Progenitor cell of endocrine pancreas (in vitro differentiated cells): ENCODE results near the gene AKTIP. TPM values are rescaled to one million over a fixed set of nuclear protein-coding genes. Genes with fewer than 3 reads are reported as not detected.
A peak's percentile ranks its signal among the peaks of the same experiment; 100 is the strongest.

ENCODE experiments used
- DNase-seq: peaks from one replicate; pipeline ENCODE4 v3.0.0; 2021; ENCODE audit warnings: low spot score; ENCODE audit not compliant: unreplicated experiment
- H3K27ac Mint-ChIP-seq: 2 replicates; pipeline ENCODE4 v1.8.0; 2021; ENCODE audit warnings: mild to moderate bottlenecking, moderate library complexity, mixed read lengths
- H3K27me3 Mint-ChIP-seq: 2 replicates; pipeline ENCODE4 v1.8.0; 2021; ENCODE audit warnings: mixed read lengths
- H3K36me3 Mint-ChIP-seq: 2 replicates; pipeline ENCODE4 v1.8.0; 2022; ENCODE audit warnings: mixed read lengths; ENCODE audit not compliant: insufficient read depth
- H3K4me1 Mint-ChIP-seq: 2 replicates; pipeline ENCODE4 v1.8.0; 2021; ENCODE audit warnings: low read depth, mixed read lengths
- H3K4me3 Mint-ChIP-seq: 2 replicates; pipeline ENCODE4 v1.8.0; 2021; ENCODE audit warnings: low read depth, mild to moderate bottlenecking, moderate library complexity, mixed read lengths
- H3K9me3 Mint-ChIP-seq: 2 replicates; pipeline ENCODE4 v1.8.0; 2021; ENCODE audit warnings: low read depth, mixed read lengths
- total RNA-seq: library from RNA; stranded (reverse); gene quantifications from 2 replicates; pipeline ENCODE4 v1.2.1, GENCODE V29; 2021
- TF ChIP-seq, protein P1 (sequence below): fragments of 200-600 bp; sonication (generic); IDR thresholded peaks from one replicate; pipeline ENCODE4 v1.5.0; 2021; ENCODE audit warnings: antibody characterized with exemption, mild to moderate bottlenecking; ENCODE audit not compliant: unreplicated experiment

Gene AKTIP
- total RNA-seq, 1 donor from 2014 or later = 36.5 TPM

DNA sequence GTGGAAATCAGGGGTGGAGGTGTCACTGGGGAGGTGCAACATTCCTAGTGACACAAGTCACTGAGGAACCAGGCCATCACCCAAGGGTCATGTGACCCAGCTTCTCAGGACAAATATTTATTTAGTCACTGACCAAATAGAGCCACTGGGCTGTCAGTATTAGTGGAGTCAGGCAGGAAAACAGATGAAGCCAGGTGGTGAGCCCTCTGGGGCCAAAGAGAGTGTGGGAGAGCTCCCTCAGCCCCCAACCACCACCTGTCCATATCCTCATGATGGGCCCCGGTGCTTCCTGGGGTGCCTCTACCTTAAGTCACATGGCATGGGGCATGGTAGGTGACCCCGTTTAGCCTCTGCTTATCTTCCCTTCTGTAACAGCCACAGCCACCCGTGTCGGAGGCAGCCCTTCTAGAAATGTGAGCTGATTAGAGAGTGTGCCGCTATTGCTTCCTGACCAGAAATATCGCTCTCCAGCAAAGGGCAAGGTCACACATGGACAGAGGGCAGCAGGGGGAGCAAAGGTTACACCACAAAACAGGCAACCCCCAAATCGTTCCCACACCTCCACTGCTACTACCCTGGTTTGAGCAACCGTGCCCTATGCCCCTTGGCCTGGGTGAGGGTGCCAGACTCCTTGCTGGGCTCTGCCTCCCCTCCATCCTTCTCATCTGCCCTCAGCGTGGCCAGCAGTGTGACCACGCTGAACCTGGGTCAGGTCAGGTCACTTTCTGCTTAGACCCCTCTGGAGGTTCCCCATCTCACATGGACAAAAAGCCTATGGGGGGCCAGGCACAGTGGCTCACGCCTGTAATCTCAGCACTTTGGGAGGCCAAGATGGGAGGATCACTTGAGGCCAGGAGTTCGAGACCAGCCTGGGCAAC, 8.6 kb upstream of the AKTIP start:
- H3K4me3 Mint-ChIP-seq = no peak overlapping the region
- H3K27ac Mint-ChIP-seq = peak overlapping the region; percentile 91
- H3K36me3 Mint-ChIP-seq = peaks cover 3% of the 10 kb centered on the region
- TF ChIP-seq, protein P1, sequence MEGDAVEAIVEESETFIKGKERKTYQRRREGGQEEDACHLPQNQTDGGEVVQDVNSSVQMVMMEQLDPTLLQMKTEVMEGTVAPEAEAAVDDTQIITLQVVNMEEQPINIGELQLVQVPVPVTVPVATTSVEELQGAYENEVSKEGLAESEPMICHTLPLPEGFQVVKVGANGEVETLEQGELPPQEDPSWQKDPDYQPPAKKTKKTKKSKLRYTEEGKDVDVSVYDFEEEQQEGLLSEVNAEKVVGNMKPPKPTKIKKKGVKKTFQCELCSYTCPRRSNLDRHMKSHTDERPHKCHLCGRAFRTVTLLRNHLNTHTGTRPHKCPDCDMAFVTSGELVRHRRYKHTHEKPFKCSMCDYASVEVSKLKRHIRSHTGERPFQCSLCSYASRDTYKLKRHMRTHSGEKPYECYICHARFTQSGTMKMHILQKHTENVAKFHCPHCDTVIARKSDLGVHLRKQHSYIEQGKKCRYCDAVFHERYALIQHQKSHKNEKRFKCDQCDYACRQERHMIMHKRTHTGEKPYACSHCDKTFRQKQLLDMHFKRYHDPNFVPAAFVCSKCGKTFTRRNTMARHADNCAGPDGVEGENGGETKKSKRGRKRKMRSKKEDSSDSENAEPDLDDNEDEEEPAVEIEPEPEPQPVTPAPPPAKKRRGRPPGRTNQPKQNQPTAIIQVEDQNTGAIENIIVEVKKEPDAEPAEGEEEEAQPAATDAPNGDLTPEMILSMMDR = no peak
- H3K9me3 Mint-ChIP-seq = peaks cover 3% of the 10 kb centered on the region
- DNase-seq = peak; percentile 19
- H3K27me3 Mint-ChIP-seq = no peaks in the 10 kb centered on the region
- H3K4me1 Mint-ChIP-seq = peaks cover 17% of the 10 kb centered on the region

DNA sequence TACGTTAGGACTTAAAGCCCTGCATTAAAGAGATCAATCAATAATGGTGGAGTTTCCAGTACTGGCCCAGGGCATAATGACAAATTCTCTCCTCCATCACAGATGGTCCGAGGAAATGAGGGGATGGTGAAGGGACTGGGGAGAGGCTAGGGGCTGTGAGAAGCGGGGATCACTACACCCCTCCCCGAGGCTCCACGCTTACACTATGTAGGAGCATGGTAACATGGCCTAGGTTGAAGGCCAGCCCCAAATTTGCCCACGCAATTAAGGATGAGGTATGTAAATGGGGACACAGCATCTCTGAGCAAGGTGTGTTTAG, 8.0 kb upstream of the AKTIP start:
- no peak for DNase-seq
- Mint-ChIP-seq H3K9me3 (peaks cover 3% of the 10 kb centered on the region), H3K27ac (peak overlapping the region; percentile 84), H3K4me1 (peaks cover 17% of the 10 kb centered on the region), H3K4me3 (no peak overlapping the region), H3K27me3 (no peaks in the 10 kb centered on the region), H3K36me3 (peaks cover 3% of the 10 kb centered on the region)
- TF ChIP-seq, protein P1 = no peak

DNA sequence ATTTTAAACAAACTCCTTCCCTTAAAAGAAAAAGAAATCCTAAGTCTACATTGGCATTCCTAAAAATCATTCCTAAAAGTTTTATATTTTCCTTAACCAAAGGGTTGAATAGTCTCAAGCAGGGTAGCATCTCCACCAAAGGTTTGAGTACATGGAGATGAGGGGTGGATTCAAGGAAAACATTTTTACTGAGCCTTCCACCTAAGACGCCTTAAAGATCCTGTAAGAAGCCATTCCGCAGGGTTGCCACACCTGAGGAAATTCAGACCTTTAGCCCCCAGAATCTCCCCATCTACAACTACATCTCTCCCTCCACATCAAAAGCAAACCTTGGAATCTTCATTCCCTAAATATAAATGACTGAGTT, 7.7 kb upstream of the AKTIP start:
- Mint-ChIP-seq H3K36me3 (peaks cover 3% of the 10 kb centered on the region), H3K4me1 (peaks cover 17% of the 10 kb centered on the region), H3K4me3 (no peak overlapping the region), H3K27me3 (no peaks in the 10 kb centered on the region), H3K9me3 (peaks cover 3% of the 10 kb centered on the region), H3K27ac (peak overlapping the region; percentile 84)
- DNase-seq = no peak
- TF ChIP-seq, protein P1 = no peak

DNA sequence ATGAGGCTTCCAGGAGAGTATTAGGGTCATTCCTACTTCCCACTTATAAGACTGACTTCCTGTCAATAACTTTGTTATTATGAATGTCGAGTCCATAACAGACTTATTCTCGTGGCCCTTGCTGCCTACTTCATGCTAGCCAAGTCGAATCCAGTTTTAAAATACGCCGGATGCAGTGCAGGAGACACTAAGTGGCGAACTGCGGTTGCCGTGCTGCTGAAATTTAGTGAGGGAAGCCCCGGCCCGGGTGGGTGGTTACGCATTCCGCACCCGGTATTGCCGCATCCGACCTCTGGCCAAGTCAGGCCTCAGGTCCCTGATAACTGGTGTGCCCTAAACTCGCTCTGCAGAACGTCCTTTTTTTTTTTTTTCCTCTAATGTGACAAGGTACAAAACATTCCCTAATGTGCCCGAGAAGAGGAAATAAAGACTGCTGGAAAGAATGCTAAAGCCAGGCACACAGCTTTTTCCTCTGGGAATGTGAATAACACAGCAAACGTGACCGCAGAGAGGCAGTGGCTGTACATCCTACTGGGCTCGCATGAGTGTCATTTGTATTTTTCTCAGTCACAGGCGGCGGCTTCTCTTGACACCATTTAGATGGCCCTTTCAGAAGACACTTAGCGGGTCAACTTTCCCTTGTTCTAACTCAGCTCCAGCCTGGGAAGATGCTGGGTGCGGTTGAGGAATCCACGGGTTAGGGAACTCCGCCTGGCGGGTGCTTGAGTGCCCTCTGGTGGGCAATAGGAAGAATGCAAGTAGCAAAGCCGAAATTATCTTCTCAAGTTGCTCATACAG, 7.1 kb upstream of the AKTIP start:
- Mint-ChIP-seq H3K27me3 (no peaks in the 10 kb centered on the region), H3K9me3 (peaks cover 3% of the 10 kb centered on the region), H3K4me3 (no peak overlapping the region), H3K27ac (peak overlapping the region; percentile 84), H3K36me3 (peaks cover 3% of the 10 kb centered on the region), H3K4me1 (peaks cover 17% of the 10 kb centered on the region)
- TF ChIP-seq, protein P1 = peak; percentile 96
- peak; percentile 24 for DNase-seq

DNA sequence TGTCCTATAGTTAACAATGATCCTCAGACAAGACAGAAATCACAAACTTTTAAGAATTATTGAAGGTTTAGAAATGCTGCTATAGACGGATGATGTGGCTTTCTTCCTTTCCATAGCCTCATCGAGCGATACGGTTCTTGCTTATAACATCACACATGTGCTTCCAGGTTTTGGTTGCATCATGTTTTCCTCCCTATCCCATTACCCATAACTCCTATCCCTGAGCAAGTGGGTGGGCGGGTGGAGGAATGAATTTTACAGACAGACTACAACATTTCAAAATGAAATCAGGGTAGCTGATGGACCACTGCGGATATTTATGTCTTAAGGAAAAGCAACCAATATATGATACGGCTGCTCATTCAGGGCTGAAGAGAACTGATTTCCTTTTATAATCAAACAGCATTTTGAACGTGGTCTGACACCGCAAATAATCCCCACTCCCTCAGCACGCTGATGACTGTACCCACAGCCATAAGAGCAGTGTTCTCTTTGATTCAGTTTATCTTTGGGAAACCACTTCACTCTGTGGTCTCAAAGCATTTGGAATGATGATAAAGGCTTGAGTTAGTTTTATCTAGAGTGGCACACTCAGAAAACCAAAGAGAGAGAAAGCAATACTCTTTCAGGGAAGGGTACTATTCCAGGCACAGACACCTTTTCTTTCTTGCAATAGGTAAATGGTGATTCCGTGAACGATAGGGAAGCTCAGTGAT, 4.6 kb upstream of the AKTIP start:
- no peak overlapping the region for H3K27ac Mint-ChIP-seq
- no peaks in the 10 kb centered on the region for H3K9me3 Mint-ChIP-seq
- no peaks in the 10 kb centered on the region for H3K36me3 Mint-ChIP-seq
- TF ChIP-seq, protein P1 = no peak
- no peak overlapping the region for H3K4me3 Mint-ChIP-seq
- no peak for DNase-seq
- H3K4me1 Mint-ChIP-seq = peaks cover 25% of the 10 kb centered on the region
- H3K27me3 Mint-ChIP-seq = no peaks in the 10 kb centered on the region
